ENCODE results near the gene ABHD16B. TPM values are rescaled to one million over a fixed set of nuclear protein-coding genes. Genes with fewer than 3 reads are reported as not detected.

The ABHD16B gene
- total and polyA plus RNA-seq, 2 donors (not counting 1 experiment from before 2014, with no cell fraction given), result not detected

GRCh38 chr20:63897978-63898561 is 36.8 kb downstream of the ABHD16B start:
- intact Hi-C loops (cut with micrococcal nuclease), result loop anchor here (2.0 to 10.0 kb wide), 2 partner anchors 271 to 943 kb away; partner anchors contain the start of genes GMEB2 and SLC17A9
- no peak overlapping the region for H3K9ac ChIP-seq (ENCODE audit: low read length)

More at GRCh38 chr20:63897978-63898561, 36.8 kb downstream of the ABHD16B start:
- peak overlapping the region in 1 of 2 donors; percentile 30 for H3K27ac ChIP-seq (ENCODE audit: low read length in 2 of 2)
- no peaks in the 10 kb centered on the region for H3K9me3 ChIP-seq (ENCODE audit: control extremely low read depth in 1 of 3, control insufficient read depth in 2 of 3, insufficient read depth in 1 of 3, low read length in 2 of 3)
- H3K27ac Mint-ChIP-seq, result no peak overlapping the region
- H3K4me1 Mint-ChIP-seq, result peaks cover 59% of the 10 kb centered on the region
- ATAC-seq (ENCODE audit: low read depth) (no peak), DNase-seq (no peak)
- H3K4me1 ChIP-seq (ENCODE audit: control insufficient read depth in 2 of 2, insufficient read depth in 2 of 2, low read length in 2 of 2), result peaks cover 27 to 57% of the 10 kb centered on the region in 2 donors
- TF ChIP-seq CTCF (IDR thresholded peaks at IDR 0.05) (no peak), EZH2 (IDR thresholded peaks at IDR 0.05; ENCODE audit: borderline replicate concordance, insufficient read depth, low read depth, low read length, poor library complexity, severe bottlenecking) (no peak)
- H3K9me3 Mint-ChIP-seq (ENCODE audit: insufficient read depth), result no peaks in the 10 kb centered on the region
- peaks cover 72% of the 10 kb centered on the region for H3K79me2 ChIP-seq (ENCODE audit: control insufficient read depth, insufficient read depth, low read length)
- no peak overlapping the region for H3K4me3 ChIP-seq (ENCODE audit: control extremely low read depth in 1 of 5, extremely low read depth in 1 of 5, insufficient read depth in 1 of 5, low read depth in 2 of 5, low read length in 4 of 5)
- POLR2A ChIA-PET, result no interaction called here
- H3K27me3 ChIP-seq (replicated peaks in 1 of 4; ENCODE audit: control extremely low read depth in 1 of 4, control insufficient read depth in 3 of 4, insufficient read depth in 4 of 4, low read length in 3 of 4), result no peaks in the 10 kb centered on the region
- H3K4me2 ChIP-seq (replicated peaks; ENCODE audit: low read depth, low read length, poor library complexity, severe bottlenecking), result no peak overlapping the region
- H3K36me3 ChIP-seq (replicated peaks in 1 of 2; ENCODE audit: control extremely low read depth in 1 of 2, control insufficient read depth in 1 of 2, extremely low read depth in 1 of 2, insufficient read depth in 2 of 2, low read length in 1 of 2), result peaks cover 0 to 8% of the 10 kb centered on the region in 2 experiments
- H4K20me1 ChIP-seq (ENCODE audit: control insufficient read depth, insufficient read depth, low read length, poor library complexity, severe bottlenecking), result peaks cover 68% of the 10 kb centered on the region
- H2AFZ ChIP-seq (ENCODE audit: insufficient read depth, low read depth, low read length, poor library complexity, severe bottlenecking), result no peak overlapping the region
- H3K27me3 Mint-ChIP-seq, result no peaks in the 10 kb centered on the region
- whole genome bisulfite sequencing (ENCODE audit: insufficient coverage), result 94% methylated on average over 6 of the region's 6 CpGs
- CTCF ChIA-PET, result interaction anchor here (0.7 to 1.3 kb wide), 2 partner anchors 27 to 76 kb away, joined by 3 to 4 read pairs; no protein-coding TSS in a partner anchor
- no peak overlapping the region for H3K4me3 Mint-ChIP-seq
